SHP77 (cell line): Measurements from ENCODE around the gene COQ5.
"Not testable (repeated sequence)": the region's sequence is repeated elsewhere in the genome, so short reads cannot be mapped to it uniquely, and the experiment has no call there.

ENCODE experiments used
- DNase-seq, 2 experiments: peaks; one replicate each; lab custom pipeline; 2025; lab: John Stamatoyannopoulos, UW

Gene COQ5

GRCh38 chr12:120528861-120529525 is at the start of gene COQ5:
Gene COQ5 (minus strand): TSS chr12:120529158. CDS start chr12:120529141, 17 bp downstream.
- DNase-seq: peak; percentile 89 to 91

GRCh38 chr12:120574106-120574505 is 45.1 kb upstream of the COQ5 start:
- no peak for DNase-seq

GRCh38 chr12:120573560-120573959 is 44.6 kb upstream of the COQ5 start:
- no peak for DNase-seq

GRCh38 chr12:120571299-120571698 is 42.3 kb upstream of the COQ5 start:
- DNase-seq: no peak

GRCh38 chr12:120563495-120563894 is 34.5 kb upstream of the COQ5 start:
- DNase-seq: no peak

- DNase-seq: no peak
These were observed 33.9 kb upstream of the COQ5 start for GRCh38 chr12:120562906-120563305.

- DNase-seq: no peak
These were observed 28.6 kb upstream of the COQ5 start for GRCh38 chr12:120557589-120557988.

- no peak for DNase-seq
These were observed 25.7 kb upstream of the COQ5 start for GRCh38 chr12:120554678-120555077.

GRCh38 chr12:120546050-120546386 is 17.1 kb upstream of the COQ5 start:
- no peak for DNase-seq

GRCh38 chr12:120544691-120545090 is 15.7 kb upstream of the COQ5 start:
- DNase-seq: no peak

GRCh38 chr12:120542166-120542565 is 13.2 kb upstream of the COQ5 start:
- no peak for DNase-seq

GRCh38 chr12:120540445-120540844 is 11.5 kb upstream of the COQ5 start:
- no peak for DNase-seq

- no peak for DNase-seq
These were observed 10.3 kb upstream of the COQ5 start for GRCh38 chr12:120539303-120539702.

- no peak for DNase-seq
These were observed 9.6 kb upstream of the COQ5 start for GRCh38 chr12:120538281-120539156.

- DNase-seq: no peak
These were observed 8.9 kb upstream of the COQ5 start for GRCh38 chr12:120537856-120538220.

- DNase-seq: no peak
These were observed 7.3 kb upstream of the COQ5 start for GRCh38 chr12:120536064-120536791.

- DNase-seq: peak; percentile 11 to 61
These were observed 6.0 kb upstream of the COQ5 start for GRCh38 chr12:120534703-120535655.

GRCh38 chr12:120534203-120534702 is 5.3 kb upstream of the COQ5 start, which contains the start of gene RNF10:
Gene RNF10 (plus strand): TSS chr12:120534356. CDS start chr12:120534812, 456 bp downstream.
- DNase-seq: peak; percentile 88 to 89

- no peak for DNase-seq
These were observed 3.8 kb upstream of the COQ5 start for GRCh38 chr12:120532701-120533238.

GRCh38 chr12:120530418-120530761 is 1.4 kb upstream of the COQ5 start:
- DNase-seq: not testable (repeated sequence)
